ENCODE data around the gene KLF13.

DNA sequence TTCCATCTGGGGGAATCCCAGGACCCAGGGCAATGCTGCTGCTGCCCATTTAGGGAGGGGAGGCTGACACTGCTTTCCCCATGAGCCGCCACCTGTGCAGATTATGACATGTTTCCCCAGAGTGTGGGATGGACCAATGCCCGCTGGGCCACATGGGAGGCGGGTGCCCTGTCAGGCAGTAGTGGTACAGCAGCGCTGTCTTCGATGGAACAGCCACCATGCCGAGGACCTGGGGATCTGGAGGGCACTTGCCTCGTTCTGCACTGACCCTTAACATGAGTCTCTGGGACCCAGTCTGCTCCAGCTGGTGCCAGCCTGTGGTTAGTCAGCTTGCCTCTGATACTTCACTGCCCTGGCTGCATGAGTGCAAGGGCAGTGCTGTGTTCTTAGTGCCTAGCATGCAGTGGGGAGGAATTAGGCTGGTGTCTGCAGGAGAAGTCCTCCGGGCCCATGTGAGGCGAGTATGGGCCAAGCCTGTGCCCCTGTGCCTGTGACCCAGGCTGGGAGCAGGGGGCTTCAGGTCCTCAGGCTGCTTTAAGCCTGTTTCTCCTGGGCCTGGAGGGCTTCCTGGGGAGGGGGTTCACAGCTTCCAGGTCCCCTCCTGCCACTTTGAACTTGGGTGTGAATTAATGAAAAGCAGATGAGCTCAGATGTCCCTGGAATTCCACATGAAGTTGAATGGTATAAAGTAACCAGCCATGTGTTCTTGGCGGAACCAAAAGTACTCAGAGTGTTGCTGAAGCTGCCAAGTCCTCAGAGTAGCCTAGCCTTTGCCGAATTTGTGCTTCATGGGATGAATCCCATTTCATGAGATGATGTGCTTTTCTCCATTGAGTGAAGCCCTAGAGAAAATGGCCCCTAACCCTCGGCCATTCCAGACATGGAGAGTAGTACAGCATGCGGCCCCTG, 22.9 kb downstream of the KLF13 start:
- TF ChIP-seq CTCF (IDR thresholded peaks at IDR 0.05) (no peak), POLR2A (IDR thresholded peaks at IDR 0.05) (no peak)

Measured in sigmoid colon (tissue), 3 donors.